Brain microvascular endothelial cell (primary cell): Measurements from ENCODE around the gene GATB.

Experiments
- DNase-seq: peaks from one replicate; pipeline ENCODE4 v3.0.0-alpha.2; 2020
- H3K27ac ChIP-seq: fragments of 250-450 bp; sonication (Bioruptor Pico); 2 replicates; pipeline ENCODE4 v1.5.1; 2020; ENCODE audit warnings: mild to moderate bottlenecking, moderate library complexity
- H3K27me3 ChIP-seq: fragments of 250-450 bp; sonication (Bioruptor Pico); replicated peaks from 2 replicates; pipeline ENCODE4 v1.5.1; 2020; ENCODE audit warnings: mild to moderate bottlenecking
- H3K36me3 ChIP-seq: fragments of 250-450 bp; sonication (Bioruptor Pico); replicated peaks from 2 replicates; pipeline ENCODE4 v1.5.1; 2020; ENCODE audit warnings: mild to moderate bottlenecking
- H3K4me3 ChIP-seq: 2 replicates; pipeline ENCODE4 v1.5.1; 2011; ENCODE audit warnings: low read depth, mild to moderate bottlenecking, control low read depth, low read length, moderate library complexity
- CTCF ChIP-seq: IDR thresholded peaks from 2 replicates; pipeline ENCODE4 v1.5.1; 2011; ENCODE audit warnings: low read depth, mild to moderate bottlenecking, moderate library complexity, low read length, control low read depth, inconsistent platforms; ENCODE audit errors: missing control alignments
- in situ Hi-C: cut with HindIII; loops from 2 replicates; pipeline ENCODE4 v1.10.0; 2017; ENCODE audit warnings: low sequenced_read_pairs, low pct_ligation_motif_present

GATB gene

GRCh38 chr4:151796106-151796505 is 35.3 kb upstream of the GATB start:
- in situ Hi-C loops = no loop called here
- TF ChIP-seq CTCF = no peak
- DNase-seq = no peak
- H3K36me3 ChIP-seq = no peaks in the 10 kb centered on the region
- no peak overlapping the region for H3K4me3 ChIP-seq
- H3K27ac ChIP-seq = no peak overlapping the region
- H3K27me3 ChIP-seq = no peaks in the 10 kb centered on the region

GRCh38 chr4:151792995-151793394 is 32.2 kb upstream of the GATB start:
- no peak for TF ChIP-seq CTCF
- DNase-seq = no peak
- H3K27ac ChIP-seq = no peak overlapping the region
- no peak overlapping the region for H3K4me3 ChIP-seq
- H3K36me3 ChIP-seq = no peaks in the 10 kb centered on the region
- in situ Hi-C loops = no loop called here
- no peaks in the 10 kb centered on the region for H3K27me3 ChIP-seq

GRCh38 chr4:151792530-151792929 is 31.7 kb upstream of the GATB start:
- in situ Hi-C loops = no loop called here
- H3K4me3 ChIP-seq = no peak overlapping the region
- no peaks in the 10 kb centered on the region for H3K36me3 ChIP-seq
- no peak for DNase-seq
- no peaks in the 10 kb centered on the region for H3K27me3 ChIP-seq
- no peak overlapping the region for H3K27ac ChIP-seq
- TF ChIP-seq CTCF = no peak

- Histone ChIP-seq H3K27me3 (no peaks in the 10 kb centered on the region), H3K36me3 (no peaks in the 10 kb centered on the region), H3K4me3 (no peak overlapping the region), H3K27ac (no peak overlapping the region)
- TF ChIP-seq CTCF = no peak
- DNase-seq = no peak
- in situ Hi-C loops = no loop called here
These were observed 27.2 kb upstream of the GATB start for GRCh38 chr4:151788021-151788420.

- H3K27ac ChIP-seq = no peak overlapping the region
- no peak for DNase-seq
- H3K4me3 ChIP-seq = no peak overlapping the region
- H3K27me3 ChIP-seq = no peaks in the 10 kb centered on the region
- H3K36me3 ChIP-seq = no peaks in the 10 kb centered on the region
- no peak for TF ChIP-seq CTCF
- in situ Hi-C loops = no loop called here
These were observed 25.3 kb upstream of the GATB start for GRCh38 chr4:151786158-151786495.

- DNase-seq = no peak
- Histone ChIP-seq H3K36me3 (no peaks in the 10 kb centered on the region), H3K4me3 (no peak overlapping the region), H3K27ac (no peak overlapping the region), H3K27me3 (no peaks in the 10 kb centered on the region)
- in situ Hi-C loops = no loop called here
- no peak for TF ChIP-seq CTCF
These were observed 24.8 kb upstream of the GATB start for GRCh38 chr4:151785484-151786157.
